ENCODE data around the gene PPIL1.

GRCh38 chr6:36844232-36845170 lies 30.1 kb downstream of the PPIL1 start:
- TF ChIP-seq, protein P1, sequence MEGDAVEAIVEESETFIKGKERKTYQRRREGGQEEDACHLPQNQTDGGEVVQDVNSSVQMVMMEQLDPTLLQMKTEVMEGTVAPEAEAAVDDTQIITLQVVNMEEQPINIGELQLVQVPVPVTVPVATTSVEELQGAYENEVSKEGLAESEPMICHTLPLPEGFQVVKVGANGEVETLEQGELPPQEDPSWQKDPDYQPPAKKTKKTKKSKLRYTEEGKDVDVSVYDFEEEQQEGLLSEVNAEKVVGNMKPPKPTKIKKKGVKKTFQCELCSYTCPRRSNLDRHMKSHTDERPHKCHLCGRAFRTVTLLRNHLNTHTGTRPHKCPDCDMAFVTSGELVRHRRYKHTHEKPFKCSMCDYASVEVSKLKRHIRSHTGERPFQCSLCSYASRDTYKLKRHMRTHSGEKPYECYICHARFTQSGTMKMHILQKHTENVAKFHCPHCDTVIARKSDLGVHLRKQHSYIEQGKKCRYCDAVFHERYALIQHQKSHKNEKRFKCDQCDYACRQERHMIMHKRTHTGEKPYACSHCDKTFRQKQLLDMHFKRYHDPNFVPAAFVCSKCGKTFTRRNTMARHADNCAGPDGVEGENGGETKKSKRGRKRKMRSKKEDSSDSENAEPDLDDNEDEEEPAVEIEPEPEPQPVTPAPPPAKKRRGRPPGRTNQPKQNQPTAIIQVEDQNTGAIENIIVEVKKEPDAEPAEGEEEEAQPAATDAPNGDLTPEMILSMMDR (IDR thresholded peaks at IDR 0.05): no peak
- no peak for TF ChIP-seq POLR2A (IDR thresholded peaks at IDR 0.05)
